HepG2 (cell line): Measurements from ENCODE around the gene ATP13A3. TPM values are rescaled to one million over a fixed set of nuclear protein-coding genes. Genes with fewer than 3 reads are reported as not detected.

ENCODE experiments used
- ATAC-seq: fragments of 200-7000 bp; cut with Tn5 transposase; 3 replicates; pipeline ENCODE4 v1.9.1; 2020; ENCODE audit warnings: mild to moderate bottlenecking, moderate library complexity
- BruUV-seq: library from RNA; stranded (reverse); fragments of 400-500 nt; replicated peaks from 2 replicates; lab custom pipeline; 2021; lab: Mats Ljungman, UMichigan
- CTCF ChIA-PET: fragments of 300-600 bp; formaldehyde crosslinking; extraction: SDS; loops from one replicate; lab custom pipeline; 2021; ENCODE audit warnings: low total read pairs, inconsistent platforms, low intra/inter-chr PET ratio; lab: Yijun Ruan, JAX
- POLR2A ChIA-PET: fragments of 350-600 bp; sonication (Branson Sonifier 250); formaldehyde crosslinking; loops from one replicate; lab custom pipeline; 2020; ENCODE audit warnings: antibody characterized with exemption, inconsistent platforms; lab: Yijun Ruan, JAX
- DNase-seq: peaks from one replicate; pipeline ENCODE4 v3.0.0-alpha.2; 2015; ENCODE audit warnings: low spot score
- FAIRE-seq: peaks from 3 replicates; lab custom pipeline; 2011; peaks lifted over from hg19 to GRCh38; lab: Jason Lieb, UNC
- H2AFZ ChIP-seq: one replicate; pipeline ENCODE4 v1.6.1; 2011; ENCODE audit warnings: low read length, inconsistent platforms
- H3K27ac ChIP-seq: fragments of 300-600 bp; 3 replicates; pipeline ENCODE4 v1.8.0; 2011; ENCODE audit warnings: mixed run types, mild to moderate bottlenecking, mixed read lengths, low read length, inconsistent platforms; ENCODE audit not compliant: insufficient read depth; ENCODE audit errors: extremely low read length
- H3K27me3 ChIP-seq, 2 experiments: fragments of 200-600 bp in 1 of 2; 2 replicates in 1 of 2; 3 replicates in 1 of 2; pipeline versions ENCODE4 v1.6.0 to v1.8.0; 2011; ENCODE audit warnings: low read length in 2 of 2, mild to moderate bottlenecking in 2 of 2, moderate library complexity in 2 of 2, inconsistent platforms in 1 of 2; ENCODE audit not compliant: insufficient read depth in 2 of 2, control insufficient read depth in 1 of 2
- H3K36me3 ChIP-seq, 2 experiments: fragments of 200-600 bp in 1 of 2; replicated peaks in 1 of 2; 2 replicates in 1 of 2; 3 replicates in 1 of 2; pipeline versions ENCODE4 v1.5.1 to v1.8.0; 2011; ENCODE audit warnings: low read length in 2 of 2, inconsistent platforms in 1 of 2; ENCODE audit not compliant: insufficient read depth in 2 of 2, control insufficient read depth in 1 of 2
- H3K4me1 ChIP-seq: 2 replicates; pipeline ENCODE4 v1.5.1; 2012; ENCODE audit warnings: low read length, inconsistent platforms; ENCODE audit not compliant: insufficient read depth
- H3K4me2 ChIP-seq: 2 replicates; pipeline ENCODE4 v1.6.0; 2011; ENCODE audit warnings: low read depth, low read length, inconsistent platforms
- H3K4me3 ChIP-seq, 3 experiments: fragments of 200-600 bp in 1 of 3; sonication (generic), shearing (Covaris generic) in 1 of 3; replicated peaks in 1 of 3; 2 replicates each; pipeline ENCODE4 v1.5.1; 2011 to 2016; ENCODE audit warnings: low read length in 3 of 3, inconsistent platforms in 2 of 3, low read depth in 2 of 3, mild to moderate bottlenecking in 2 of 3, control low read depth in 1 of 3, mixed read lengths in 1 of 3; ENCODE audit not compliant: insufficient read depth in 1 of 3
- H3K79me2 ChIP-seq: one replicate; pipeline ENCODE4 v1.6.1; 2011; ENCODE audit warnings: low read length, inconsistent platforms; ENCODE audit not compliant: insufficient read depth
- H3K9ac ChIP-seq: 2 replicates; pipeline ENCODE4 v1.6.0; 2011; ENCODE audit warnings: mild to moderate bottlenecking, low read depth, low read length, inconsistent platforms; ENCODE audit not compliant: insufficient read depth
- H3K9me3 ChIP-seq: 2 replicates; pipeline ENCODE4 v1.5.1; 2012; ENCODE audit warnings: mild to moderate bottlenecking, low read length
- H4K20me1 ChIP-seq: 2 replicates; pipeline ENCODE4 v1.6.0; 2011; ENCODE audit warnings: inconsistent platforms, mild to moderate bottlenecking, low read length, moderate library complexity; ENCODE audit not compliant: insufficient read depth
- BHLHE40 ChIP-seq: IDR thresholded peaks from 2 replicates; pipeline ENCODE4 v1.6.1; 2011; ENCODE audit warnings: low read length, improper control_type of control experiment
- DMTF1 ChIP-seq: sonication (generic); formaldehyde crosslinking; IDR thresholded peaks from 2 replicates; pipeline ENCODE4 v1.4.0; 2020; ENCODE audit warnings: mild to moderate bottlenecking, missing genetic modification reagents
- ELF3 ChIP-seq: IDR thresholded peaks from 2 replicates; pipeline ENCODE4 v1.6.1; 2016; ENCODE audit warnings: missing genetic modification reagents, missing compliant biosample characterization
- FIP1L1 ChIP-seq: fragments of 200-400 bp; formaldehyde crosslinking; IDR thresholded peaks from 2 replicates; pipeline ENCODE4 v1.6.1; 2018; ENCODE audit warnings: low read depth, mild to moderate bottlenecking, low read length, moderate library complexity, borderline replicate concordance; ENCODE audit not compliant: insufficient read depth
- KDM4B ChIP-seq: sonication (generic); formaldehyde crosslinking; IDR thresholded peaks from 2 replicates; pipeline ENCODE4 v1.4.0; 2020; ENCODE audit warnings: missing genetic modification reagents
- MTF1 ChIP-seq: sonication (generic); formaldehyde crosslinking; IDR thresholded peaks from 2 replicates; pipeline ENCODE4 v1.5.0; 2020; ENCODE audit warnings: missing genetic modification reagents
- NFE2L2 ChIP-seq: fragments of 150-350 bp; IDR thresholded peaks from 2 replicates; pipeline ENCODE4 v1.6.1; 2014; ENCODE audit warnings: low read length
- PHF20 ChIP-seq: sonication (generic); formaldehyde crosslinking; IDR thresholded peaks from 2 replicates; pipeline ENCODE4 v1.5.0; 2020; ENCODE audit warnings: mild to moderate bottlenecking, missing genetic modification reagents
- XRCC5 ChIP-seq: fragments of 200-400 bp; formaldehyde crosslinking; optimal IDR thresholded peaks from 2 replicates; pipeline ENCODE3; 2017; ENCODE audit warnings: mild to moderate bottlenecking, low read length
- ZBTB33 ChIP-seq: sonication (generic); formaldehyde crosslinking; IDR thresholded peaks from 2 replicates; pipeline ENCODE4 v1.4.0; 2020; ENCODE audit warnings: missing genetic modification reagents
- ZFP1 ChIP-seq: IDR thresholded peaks from 2 replicates; pipeline ENCODE4 v1.6.1; 2016
- ZNF18 ChIP-seq: sonication (generic); formaldehyde crosslinking; IDR thresholded peaks from 2 replicates; pipeline ENCODE4 v1.8.0; 2022; ENCODE audit warnings: mild to moderate bottlenecking, missing genetic modification reagents; ENCODE audit not compliant: insufficient replicate concordance
- ZNF639 ChIP-seq: conservative IDR thresholded peaks from 2 replicates; pipeline ENCODE4 v1.6.1; 2018; ENCODE audit warnings: missing genetic modification reagents
- WGBS: methylation state at CpG from one replicate; pipeline ENCODE4 v1.1.6; 2017; ENCODE audit warnings: low lambda C conversion rate; 5-methylcytosine and 5-hydroxymethylcytosine counted together
- in situ Hi-C: cut with HindIII; loops from 2 replicates; pipeline ENCODE4 v1.10.0; 2017; ENCODE audit warnings: low pct_unique_long_range_greater_than_20kb; ENCODE audit not compliant: extremely low pct_ligation_motif_present
- intact Hi-C: fragments of 100-400 bp; cut with micrococcal nuclease; formaldehyde crosslinking; loops from one replicate; pipeline ENCODE4 v1.10.0; 2022; ENCODE audit not compliant: unreplicated experiment
- polyA plus RNA-seq, 8 experiments: library from polyadenylated mRNA; depleted of rRNA in 3 of 8; stranded (reverse) in 7 of 8; unstranded in 1 of 8; fragments of >200 nt; fragmentation: Illumina TruSeq in 4 of 8; extraction: Trizol in 4 of 8; gene quantifications; 2 replicates each; pipeline versions ENCODE4 v1.2.1 to v1.2.3, GENCODE V29; 2011 to 2016; ENCODE audit warnings: low read depth in 4 of 8, missing spikeins in 1 of 8, mixed read lengths in 1 of 8; ENCODE audit not compliant: insufficient read depth in 1 of 8
- total RNA-seq, 5 experiments: library from RNA; depleted of rRNA; stranded (reverse); fragments of >200 nt; fragmentation: Illumina TruSeq; extraction: Trizol; gene quantifications; 2 replicates each; pipeline ENCODE4 v1.2.3, GENCODE V29; 2016; ENCODE audit warnings: low read depth in 1 of 5

ATP13A3 gene
- total and polyA plus RNA-seq, 2 of the 13 experiments (the other 11 are each of a cell fraction or from before 2014, with no cell fraction given): 44.9 to 80.8 TPM

- ChIA-PET POLR2A (no interaction called here), CTCF (no interaction called here)
- Histone ChIP-seq H3K9ac (no peak overlapping the region), H4K20me1 (no peaks in the 10 kb centered on the region), H3K4me1 (peaks cover 32% of the 10 kb centered on the region), H2AFZ (no peak overlapping the region), H3K27me3 (no peaks in the 10 kb centered on the region; a peak in 1 of 5 replicates), H3K36me3 (no peaks in the 10 kb centered on the region), H3K27ac (no peak overlapping the region), H3K9me3 (peaks cover 13% of the 10 kb centered on the region), H3K4me2 (no peak overlapping the region), H3K79me2 (no peaks in the 10 kb centered on the region), H3K4me3 (no peak overlapping the region)
- BruUV-seq: no TSS peak
- intact Hi-C loops (no loop called here), in situ Hi-C loops (no loop called here)
- 65% methylated on average over 3 of the region's 3 CpGs for WGBS
- TF ChIP-seq ZFP1 (CRISPR knock-in tag): peak; percentile 99
- TF ChIP-seq BHLHE40: no peak
- no peak for TF ChIP-seq ELF3 (CRISPR knock-in tag)
- no peak for DNase-seq
- ATAC-seq: no peak
- no peak for FAIRE-seq
Observed at GRCh38 chr3:194534243-194534642, 47.4 kb upstream of the ATP13A3 start.

GRCh38 chr3:194532591-194532990 lies 45.8 kb upstream of the ATP13A3 start:
- CTCF ChIA-PET: no interaction called here
- 60% methylated on average over 4 of the region's 4 CpGs for WGBS
- BruUV-seq: no TSS peak
- Histone ChIP-seq H3K9me3 (peaks cover 13% of the 10 kb centered on the region), H3K9ac (no peak overlapping the region), H3K4me3 (no peak overlapping the region), H3K4me2 (no peak overlapping the region), H3K36me3 (no peaks in the 10 kb centered on the region), H3K27me3 (no peaks in the 10 kb centered on the region; a peak in 1 of 5 replicates), H4K20me1 (no peaks in the 10 kb centered on the region), H3K27ac (no peak overlapping the region), H3K4me1 (peaks cover 22% of the 10 kb centered on the region), H3K79me2 (no peaks in the 10 kb centered on the region), H2AFZ (no peak overlapping the region)
- FAIRE-seq (no peak), DNase-seq (no peak), ATAC-seq (no peak)
- in situ Hi-C loops (no loop called here), intact Hi-C loops (no loop called here)
- POLR2A ChIA-PET: no interaction called here
- TF ChIP-seq NFE2L2 (no peak), DMTF1 (CRISPR knock-in tag) (no peak), FIP1L1 (no peak), ZNF639 (CRISPR knock-in tag) (no peak), ZBTB33 (CRISPR knock-in tag) (no peak), PHF20 (CRISPR knock-in tag) (no peak), ZNF18 (CRISPR knock-in tag) (no peak), MTF1 (CRISPR knock-in tag) (no peak), KDM4B (CRISPR knock-in tag) (no peak), XRCC5 (no peak)
